ENCODE data around the gene UQCRC1. TPM values are rescaled to one million over a fixed set of nuclear protein-coding genes. Genes with fewer than 3 reads are reported as not detected.

The UQCRC1 gene
- polyA plus RNA-seq, 3 donors = 326 to 409 (median 350) TPM

DNA sequence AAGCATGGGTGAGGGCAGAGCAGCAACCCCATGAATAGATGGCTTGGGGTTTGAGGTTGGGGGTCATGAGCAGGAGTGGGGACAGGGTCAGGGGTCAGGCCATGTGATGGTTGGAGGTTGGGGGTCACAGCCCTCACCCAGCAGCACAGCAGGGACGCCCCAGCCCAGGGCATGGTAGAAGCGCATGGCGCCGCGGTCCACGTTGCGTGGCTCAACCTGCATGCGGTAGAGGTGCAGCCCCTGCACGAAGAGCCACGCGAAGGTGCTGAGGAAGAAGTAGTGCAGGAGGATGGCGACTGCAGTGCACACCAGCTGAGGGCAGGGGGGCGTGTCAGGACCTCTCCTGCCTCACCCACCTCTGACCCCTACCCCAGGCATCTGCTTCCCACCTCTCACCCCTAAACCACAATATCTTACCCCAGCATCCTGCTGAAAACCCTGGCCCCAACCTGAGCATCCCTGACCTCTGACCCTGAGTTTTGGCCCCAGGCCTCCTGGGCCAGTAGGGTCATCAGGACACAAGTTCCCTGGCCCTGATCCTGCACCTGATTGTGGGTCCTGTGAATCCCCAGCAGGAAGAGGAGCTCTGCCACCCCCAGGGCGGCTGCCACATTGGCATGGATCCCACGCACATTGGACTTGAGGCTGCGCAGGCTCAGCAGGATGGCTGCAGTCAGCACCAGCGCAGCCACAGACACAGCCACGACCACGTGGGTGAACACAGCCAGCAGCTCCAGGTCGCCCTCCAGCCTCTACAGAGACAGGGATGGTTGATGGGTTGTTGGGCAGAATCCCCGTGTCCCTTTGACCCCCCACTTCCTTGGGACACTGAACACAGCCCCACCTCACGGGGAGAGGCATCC lies 35.7 kb upstream of the UQCRC1 start:
- H3K27me3 Mint-ChIP-seq (ENCODE audit: low read depth in 3 of 3) = peaks cover 0 to 6% (median 0%) of the 10 kb centered on the region in 3 donors
- no peaks in the 10 kb centered on the region for H3K36me3 ChIP-seq (replicated peaks in 1 of 2; ENCODE audit: control insufficient read depth in 1 of 2, insufficient read depth in 2 of 2, low read length in 2 of 2)
- no peaks in the 10 kb centered on the region for H3K79me2 ChIP-seq (ENCODE audit: insufficient read depth, low read length)
- H3K9me3 Mint-ChIP-seq = no peaks in the 10 kb centered on the region
- peak overlapping the region in 2 of 7 donors; percentile 35 to 71 for H3K27ac Mint-ChIP-seq
- H3K9me3 ChIP-seq (replicated peaks in 1 of 2; ENCODE audit: control insufficient read depth in 1 of 2, insufficient read depth in 1 of 2, low read length in 2 of 2) = no peaks in the 10 kb centered on the region
- no peaks in the 10 kb centered on the region for H3K36me3 Mint-ChIP-seq
- no peaks in the 10 kb centered on the region for H4K20me1 ChIP-seq (ENCODE audit: insufficient read depth, low read length)
- intact Hi-C loops (cut with micrococcal nuclease) = no loop called here
- no peak overlapping the region for H2AFZ ChIP-seq (ENCODE audit: insufficient read depth, low read depth, low read length, poor library complexity, severe bottlenecking)
- H3K9ac ChIP-seq (ENCODE audit: insufficient read depth, low read length, poor library complexity, severe bottlenecking) = no peak overlapping the region
- H3K4me1 ChIP-seq (ENCODE audit: control insufficient read depth in 1 of 2, insufficient read depth in 2 of 2, low read length in 2 of 2) = no peaks in the 10 kb centered on the region
- no peak overlapping the region for H3K4me2 ChIP-seq (replicated peaks; ENCODE audit: extremely low read depth, low read length, poor library complexity, severe bottlenecking)
- H3K27ac ChIP-seq (ENCODE audit: low read depth in 1 of 2, low read length in 2 of 2) = no peak overlapping the region
- DNase-seq = no peak
- no peak overlapping the region for H3K4me3 ChIP-seq (replicated peaks in 1 of 3; ENCODE audit: low read depth in 2 of 3, low read length in 3 of 3)
- H3K4me3 Mint-ChIP-seq = no peak overlapping the region
- WGBS (ENCODE audit: insufficient coverage) = 93% methylated on average over 13 of the region's 22 CpGs
- TF ChIP-seq, protein P1, sequence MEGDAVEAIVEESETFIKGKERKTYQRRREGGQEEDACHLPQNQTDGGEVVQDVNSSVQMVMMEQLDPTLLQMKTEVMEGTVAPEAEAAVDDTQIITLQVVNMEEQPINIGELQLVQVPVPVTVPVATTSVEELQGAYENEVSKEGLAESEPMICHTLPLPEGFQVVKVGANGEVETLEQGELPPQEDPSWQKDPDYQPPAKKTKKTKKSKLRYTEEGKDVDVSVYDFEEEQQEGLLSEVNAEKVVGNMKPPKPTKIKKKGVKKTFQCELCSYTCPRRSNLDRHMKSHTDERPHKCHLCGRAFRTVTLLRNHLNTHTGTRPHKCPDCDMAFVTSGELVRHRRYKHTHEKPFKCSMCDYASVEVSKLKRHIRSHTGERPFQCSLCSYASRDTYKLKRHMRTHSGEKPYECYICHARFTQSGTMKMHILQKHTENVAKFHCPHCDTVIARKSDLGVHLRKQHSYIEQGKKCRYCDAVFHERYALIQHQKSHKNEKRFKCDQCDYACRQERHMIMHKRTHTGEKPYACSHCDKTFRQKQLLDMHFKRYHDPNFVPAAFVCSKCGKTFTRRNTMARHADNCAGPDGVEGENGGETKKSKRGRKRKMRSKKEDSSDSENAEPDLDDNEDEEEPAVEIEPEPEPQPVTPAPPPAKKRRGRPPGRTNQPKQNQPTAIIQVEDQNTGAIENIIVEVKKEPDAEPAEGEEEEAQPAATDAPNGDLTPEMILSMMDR (IDR thresholded peaks at IDR 0.05) = no peak
- no peaks in the 10 kb centered on the region for H3K4me1 Mint-ChIP-seq
- no peaks in the 10 kb centered on the region for H3K27me3 ChIP-seq (ENCODE audit: control insufficient read depth in 2 of 2, insufficient read depth in 2 of 2, low read length in 2 of 2)

DNA sequence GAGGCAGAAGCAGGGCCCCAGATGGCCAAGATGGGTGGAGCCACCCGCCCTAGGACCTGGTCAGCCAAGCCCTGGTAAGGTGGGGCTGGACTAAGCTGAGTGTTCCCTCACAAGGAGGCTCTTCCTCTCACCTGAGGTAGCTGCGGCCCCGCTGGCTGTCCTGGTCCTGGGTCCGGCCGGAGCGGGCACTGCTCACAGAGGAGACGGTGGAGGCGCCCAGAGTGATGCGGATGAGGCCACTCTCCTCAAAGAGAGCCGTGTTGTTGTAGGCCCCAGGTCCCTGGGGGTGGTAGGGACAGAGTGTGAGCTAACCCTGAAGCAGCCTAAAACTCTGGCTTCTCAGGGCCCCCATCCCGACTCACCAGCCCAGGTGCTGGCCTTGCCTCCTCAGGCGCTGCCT lies 33.2 kb upstream of the UQCRC1 start:
- Histone ChIP-seq H3K27ac (ENCODE audit: low read depth in 1 of 2, low read length in 2 of 2) (no peak overlapping the region), H3K79me2 (ENCODE audit: insufficient read depth, low read length) (no peaks in the 10 kb centered on the region), H3K4me1 (ENCODE audit: control insufficient read depth in 1 of 2, insufficient read depth in 2 of 2, low read length in 2 of 2) (no peaks in the 10 kb centered on the region), H2AFZ (ENCODE audit: insufficient read depth, low read depth, low read length, poor library complexity, severe bottlenecking) (no peak overlapping the region), H4K20me1 (ENCODE audit: insufficient read depth, low read length) (no peaks in the 10 kb centered on the region), H3K27me3 (ENCODE audit: control insufficient read depth in 2 of 2, insufficient read depth in 2 of 2, low read length in 2 of 2) (no peaks in the 10 kb centered on the region), H3K36me3 (replicated peaks in 1 of 2; ENCODE audit: control insufficient read depth in 1 of 2, insufficient read depth in 2 of 2, low read length in 2 of 2) (no peaks in the 10 kb centered on the region), H3K4me2 (replicated peaks; ENCODE audit: extremely low read depth, low read length, poor library complexity, severe bottlenecking) (no peak overlapping the region), H3K4me3 (replicated peaks in 1 of 3; ENCODE audit: low read depth in 2 of 3, low read length in 3 of 3) (no peak overlapping the region), H3K9ac (ENCODE audit: insufficient read depth, low read length, poor library complexity, severe bottlenecking) (no peak overlapping the region), H3K9me3 (replicated peaks in 1 of 2; ENCODE audit: control insufficient read depth in 1 of 2, insufficient read depth in 1 of 2, low read length in 2 of 2) (no peaks in the 10 kb centered on the region)
- H3K27me3 Mint-ChIP-seq (ENCODE audit: low read depth in 3 of 3) = peaks cover 2 to 5% (median 2%) of the 10 kb centered on the region in 3 donors
- 99% methylated on average over 9 of the region's 12 CpGs for WGBS (ENCODE audit: insufficient coverage)
- H3K27ac Mint-ChIP-seq = no peak overlapping the region
- TF ChIP-seq, protein P1 (IDR thresholded peaks at IDR 0.05) = no peak
- no peaks in the 10 kb centered on the region for H3K9me3 Mint-ChIP-seq
- intact Hi-C loops (cut with micrococcal nuclease) = no loop called here
- no peaks in the 10 kb centered on the region for H3K4me1 Mint-ChIP-seq
- no peak overlapping the region for H3K4me3 Mint-ChIP-seq
- DNase-seq = no peak
- H3K36me3 Mint-ChIP-seq = no peaks in the 10 kb centered on the region
